Upper lobe of left lung (tissue), 4 donors: ENCODE data around the gene CD109.

ENCODE experiments used
- CTCF ChIP-seq, 6 experiments: fragments of 450-650 bp in 4 of 6; fragments of 200-600 bp in 2 of 6; sonication (generic) in 2 of 6; IDR thresholded peaks; one replicate each; pipeline ENCODE4 v1.5.1; 2016 to 2019; ENCODE audit warnings: antibody characterized with exemption in 6 of 6
- POLR2AphosphoS5 ChIP-seq, 2 donors: sonication (generic); formaldehyde crosslinking; IDR thresholded peaks; one replicate each; pipeline ENCODE4 v1.5.1; 2017; ENCODE audit warnings: antibody characterized with exemption in 2 of 2

GRCh38 chr6:73823832-73824231, 127.8 kb downstream of the CD109 start:
- TF ChIP-seq CTCF (IDR thresholded peaks at IDR 0.05) (no peak), POLR2AphosphoS5 (IDR thresholded peaks at IDR 0.05) (no peak)
